Endometrium (tissue), 2 donors: ENCODE results near the gene TBC1D2.

Experiments used
- FAIRE-seq: peaks from 2 replicates; lab custom pipeline; 2012; peaks lifted over from hg19 to GRCh38; lab: Jason Lieb, UNC
- donor health status: control.
- donor health status: control.

Gene TBC1D2

GRCh38 chr9:98236901-98237487 lies 18.5 kb downstream of the TBC1D2 start:
- no peak for FAIRE-seq

DNA sequence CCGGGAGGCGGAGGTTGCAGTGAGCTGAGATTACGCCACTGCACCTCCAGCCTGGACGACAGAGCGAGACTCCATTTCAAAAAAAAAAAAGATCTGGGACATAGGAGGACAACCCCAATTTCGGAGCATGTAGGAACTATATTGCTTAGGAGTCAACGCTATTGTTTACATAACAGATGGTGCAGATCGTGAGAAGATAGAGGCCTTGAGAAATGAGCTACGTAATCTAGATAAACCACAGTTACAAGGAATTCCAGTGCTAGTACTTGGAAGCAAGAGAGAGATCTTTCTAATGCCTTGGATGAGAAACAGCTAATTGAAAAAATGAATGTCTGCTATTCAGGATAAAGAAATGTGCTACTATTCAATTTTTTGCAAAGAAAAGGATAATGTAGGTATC lies 20.3 kb downstream of the TBC1D2 start:
- FAIRE-seq: no peak

DNA sequence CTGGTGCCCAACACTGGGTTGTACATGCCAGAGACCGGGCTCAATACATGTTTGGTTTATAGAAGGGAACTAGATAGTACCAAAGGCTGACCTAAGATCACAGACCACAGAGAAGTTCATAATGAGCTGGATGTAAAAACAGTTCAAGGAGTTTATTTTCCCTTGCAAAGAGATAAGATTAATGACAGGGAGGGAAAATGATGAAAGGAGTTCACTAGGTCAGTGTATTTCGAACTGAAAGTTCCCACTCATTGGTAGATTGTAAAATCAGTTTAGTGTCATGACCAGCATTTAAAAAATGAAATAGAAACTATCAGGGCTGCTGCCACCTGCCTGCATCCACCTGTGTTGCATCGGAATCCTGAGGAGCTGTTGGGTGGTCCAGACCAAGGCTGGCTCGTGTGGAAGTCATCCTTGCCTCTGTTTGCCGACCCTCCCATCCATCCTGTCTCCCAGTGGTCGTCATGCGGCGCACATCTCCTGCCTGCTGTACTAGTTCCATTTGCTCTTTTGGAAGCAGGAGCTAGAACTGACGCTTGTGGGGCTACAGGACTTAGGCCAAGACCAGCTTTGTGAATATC lies 21.1 kb downstream of the TBC1D2 start:
- FAIRE-seq: no peak

- no peak for FAIRE-seq
Observed at GRCh38 chr9:98232926-98233325, 22.5 kb downstream of the TBC1D2 start.

DNA sequence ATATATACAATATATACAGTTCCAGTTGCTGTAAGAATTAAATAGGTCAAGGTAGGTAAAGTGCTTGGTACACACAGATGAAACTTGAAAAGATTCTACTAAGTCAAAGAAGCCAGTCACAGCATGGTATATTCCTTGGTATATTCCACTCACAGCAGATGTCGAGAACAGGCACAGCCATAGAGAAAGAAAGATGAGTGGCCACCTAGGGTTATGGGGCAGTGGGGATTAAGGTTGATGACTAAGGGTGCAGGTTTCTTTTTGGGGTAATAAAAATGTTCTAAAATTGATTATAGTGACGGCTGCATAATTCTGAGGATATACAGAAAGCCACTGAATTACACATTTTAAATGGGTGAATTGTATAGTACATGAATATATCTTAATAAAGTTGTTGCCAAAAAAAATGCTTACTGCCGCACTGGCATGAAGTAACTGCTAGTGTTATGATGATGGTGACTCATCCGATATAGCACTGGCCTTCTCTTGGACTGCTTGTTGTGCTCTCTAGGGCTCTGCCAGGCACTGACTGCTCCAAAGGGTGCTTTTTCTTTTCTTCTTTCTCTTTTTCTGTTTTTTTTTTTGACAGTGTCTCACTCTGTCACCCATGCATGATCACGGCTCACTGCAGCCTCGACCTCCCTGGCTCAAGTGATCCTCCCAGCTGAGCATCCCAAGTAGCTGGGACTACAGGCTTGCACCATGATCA lies 23.5 kb downstream of the TBC1D2 start:
- FAIRE-seq: no peak

- FAIRE-seq: no peak
Observed at GRCh38 chr9:98230789-98231188, 24.7 kb downstream of the TBC1D2 start.

- no peak for FAIRE-seq
Observed at GRCh38 chr9:98230304-98230703, 25.1 kb downstream of the TBC1D2 start.

DNA sequence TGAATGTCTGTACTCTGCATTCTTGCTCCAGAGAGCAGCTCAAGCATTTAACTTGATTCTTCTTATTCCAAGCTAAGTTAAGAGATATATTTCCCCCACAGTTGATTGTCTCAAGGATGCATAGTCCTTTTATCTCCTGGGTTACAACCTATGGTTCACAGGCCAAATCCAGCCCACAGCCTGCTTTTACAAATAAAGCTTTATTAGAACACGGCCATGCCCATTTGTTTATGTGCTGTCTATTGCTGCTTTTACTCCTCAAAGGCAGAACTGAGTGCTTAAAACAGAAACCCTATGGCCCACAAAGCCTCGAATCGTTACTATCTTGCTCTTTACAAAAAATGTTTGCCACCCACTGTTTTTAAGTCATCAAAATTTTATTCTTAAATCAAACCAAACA lies 25.8 kb downstream of the TBC1D2 start:
- FAIRE-seq: no peak

GRCh38 chr9:98229090-98229395 lies 26.4 kb downstream of the TBC1D2 start:
- FAIRE-seq: no peak

GRCh38 chr9:98228392-98229089 lies 26.9 kb downstream of the TBC1D2 start:
- FAIRE-seq: no peak

- FAIRE-seq: no peak
Observed at GRCh38 chr9:98227883-98228282, 27.6 kb downstream of the TBC1D2 start.

GRCh38 chr9:98226957-98227356 lies 28.5 kb downstream of the TBC1D2 start:
- no peak for FAIRE-seq

GRCh38 chr9:98226516-98226915 lies 28.9 kb downstream of the TBC1D2 start:
- no peak for FAIRE-seq

DNA sequence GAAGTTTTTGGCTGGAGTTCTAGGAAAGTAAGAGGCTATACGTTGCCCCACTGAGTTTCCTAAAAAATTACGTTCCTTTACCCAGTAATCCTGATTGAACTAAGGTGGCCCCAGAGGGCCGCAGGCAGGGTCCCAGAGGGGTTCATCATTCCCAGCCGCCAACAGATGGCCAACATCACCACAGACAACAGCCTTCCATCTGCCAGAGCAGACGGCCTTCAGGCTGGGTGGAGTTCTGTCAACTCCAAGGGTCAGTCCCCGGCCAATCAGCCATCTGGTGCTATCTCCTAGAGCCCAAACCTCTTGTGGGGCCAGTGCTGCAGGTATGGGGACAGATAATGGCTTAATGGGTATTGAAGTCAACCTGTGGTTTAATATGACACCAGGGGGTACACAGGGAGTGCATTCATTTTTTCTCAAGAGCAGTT lies 30.4 kb downstream of the TBC1D2 start:
- no peak for FAIRE-seq

GRCh38 chr9:98222885-98223691 lies 32.4 kb downstream of the TBC1D2 start:
- FAIRE-seq: no peak

DNA sequence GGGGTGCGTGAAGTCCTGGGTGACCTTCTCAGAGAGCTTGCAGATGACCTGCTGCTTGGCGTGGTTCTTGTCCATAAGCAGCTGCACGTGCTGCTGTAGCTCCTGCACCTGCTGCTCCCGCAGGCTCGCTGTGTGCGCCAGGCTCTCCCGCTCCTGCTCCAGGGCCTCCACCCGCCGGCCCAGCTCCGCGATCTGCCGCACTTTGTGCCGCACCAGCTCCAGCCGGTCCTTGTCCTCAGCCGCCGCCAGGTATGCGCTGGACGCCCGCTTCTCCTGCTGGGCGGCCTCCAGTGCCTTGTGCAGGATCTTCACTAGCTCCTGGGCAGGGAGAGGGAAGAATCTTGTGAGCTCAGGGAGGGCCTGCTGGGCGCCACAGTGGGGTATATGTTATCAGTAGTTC lies 34.5 kb downstream of the TBC1D2 start:
- FAIRE-seq: no peak

DNA sequence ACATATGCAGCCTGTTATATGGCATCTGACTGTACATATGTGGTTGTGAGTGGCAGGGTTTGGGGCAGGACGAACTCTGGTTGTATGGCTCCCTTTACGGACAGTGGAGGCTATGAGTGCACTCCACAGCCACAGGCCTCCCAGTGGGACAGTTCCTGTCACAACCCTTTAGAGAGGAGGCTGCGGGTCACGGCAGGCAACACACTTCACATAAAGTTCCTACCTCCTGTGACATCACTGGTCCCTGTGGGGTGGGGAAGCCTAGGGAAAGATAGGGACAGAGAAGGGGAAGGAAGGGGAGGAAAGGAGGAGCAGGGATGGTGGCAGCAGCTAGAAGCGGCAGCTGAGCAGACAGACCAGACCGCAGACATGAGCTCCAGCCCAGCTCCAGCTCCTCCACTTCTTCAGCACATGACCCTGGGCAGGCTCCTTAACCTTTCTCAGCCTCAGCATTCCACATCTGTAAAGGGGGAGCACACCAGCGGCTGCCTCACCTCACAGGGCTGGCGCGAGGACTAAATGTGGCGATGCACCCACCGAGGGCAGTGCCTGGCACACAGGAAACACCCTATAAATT lies 35.6 kb downstream of the TBC1D2 start:
- no peak for FAIRE-seq

DNA sequence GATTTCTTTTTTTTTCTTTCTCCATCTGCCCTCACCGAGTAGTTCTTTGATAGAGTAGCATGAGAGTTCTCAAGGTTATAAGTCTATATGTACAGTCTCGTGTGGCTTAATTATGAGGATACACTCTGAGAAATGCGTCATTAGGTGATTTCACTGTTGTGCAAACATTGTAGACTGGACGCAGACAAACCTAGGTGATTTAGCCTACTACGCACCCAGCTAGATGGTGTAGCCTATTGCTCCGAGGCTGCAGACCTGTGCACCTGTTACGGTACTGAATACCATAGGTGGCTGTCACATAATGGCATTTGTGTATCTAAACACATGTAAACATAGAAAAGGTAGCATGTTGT lies 36.1 kb downstream of the TBC1D2 start:
- FAIRE-seq: no peak

DNA sequence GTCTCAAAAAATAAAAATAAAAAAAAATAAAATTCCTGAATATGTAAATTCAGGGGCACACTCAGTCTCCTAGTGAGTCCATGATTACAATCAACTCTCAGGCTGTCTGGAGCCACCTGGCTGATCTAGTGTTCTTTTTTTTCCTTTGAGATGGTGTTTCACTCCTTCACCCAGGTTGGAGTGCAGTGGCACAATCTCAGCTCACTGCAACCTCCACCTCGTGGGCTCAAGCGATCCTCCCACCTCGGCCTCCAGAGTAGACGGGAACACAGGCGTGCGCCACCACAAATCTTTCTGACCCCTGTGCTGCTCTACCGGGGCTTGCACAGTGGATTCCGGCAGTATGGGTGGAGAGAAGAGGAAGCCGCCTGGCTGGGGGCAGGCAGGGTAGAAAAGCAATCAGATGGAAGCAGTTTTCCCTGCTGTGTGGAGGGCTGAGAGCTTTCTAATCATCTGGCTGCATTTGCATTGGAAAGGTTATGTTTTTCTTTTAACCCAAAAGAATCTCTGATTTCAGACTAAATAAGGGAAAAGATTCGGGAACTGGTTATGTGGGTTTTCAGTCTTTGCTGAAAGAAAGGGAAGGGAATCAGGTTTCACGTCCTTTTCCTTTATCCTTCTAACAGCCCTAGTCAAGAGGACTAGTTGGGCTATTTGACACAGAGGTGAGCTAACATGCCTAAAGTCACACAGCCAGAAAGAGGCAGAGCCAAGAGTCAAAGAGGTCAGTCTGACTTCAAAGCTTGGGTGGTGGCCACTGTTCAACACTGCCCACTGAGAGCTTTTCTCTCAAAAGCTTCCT lies 36.7 kb downstream of the TBC1D2 start:
- no peak for FAIRE-seq

GRCh38 chr9:98217255-98217654 lies 38.2 kb downstream of the TBC1D2 start:
- FAIRE-seq: no peak

DNA sequence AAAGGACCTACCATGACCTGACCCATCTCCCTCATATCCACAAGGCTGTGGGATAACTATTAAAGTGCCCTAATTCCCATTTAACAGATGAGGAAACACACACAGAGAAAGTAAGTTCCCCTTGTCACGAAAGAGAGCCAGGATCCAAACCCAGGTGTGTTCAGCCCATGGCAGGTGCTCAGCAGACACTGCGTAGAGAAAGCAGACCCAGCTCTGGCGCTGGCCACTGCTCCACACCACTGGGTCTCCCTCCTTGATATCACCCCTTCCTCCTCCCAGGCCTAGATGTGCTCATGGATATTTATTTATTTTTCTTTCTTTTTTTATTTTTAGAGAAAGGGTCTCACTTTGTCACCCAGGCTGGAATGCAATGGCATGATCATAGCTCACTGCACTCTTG lies 39.1 kb downstream of the TBC1D2 start:
- FAIRE-seq: no peak
